ENCODE results near the gene FOXL3. TPM values are rescaled to one million over a fixed set of nuclear protein-coding genes. Genes with fewer than 3 reads are reported as not detected.

FOXL3 gene
- total RNA-seq, 1 donor from 2014 or later, result not detected

- TF ChIP-seq CTCF (IDR thresholded peaks at IDR 0.05), result no peak
- Mint-ChIP-seq H3K4me1 (ENCODE audit: low read depth) (no peaks in the 10 kb centered on the region), H3K27ac (ENCODE audit: unreplicated experiment) (no peak overlapping the region), H3K36me3 (ENCODE audit: low read depth) (peaks cover 12% of the 10 kb centered on the region), H3K4me3 (ENCODE audit: unreplicated experiment) (no peak overlapping the region), H3K9me3 (ENCODE audit: low read depth) (no peaks in the 10 kb centered on the region), H3K27me3 (ENCODE audit: low read depth) (no peaks in the 10 kb centered on the region)
- no peak for DNase-seq (ENCODE audit: low spot score)
These were observed 40.0 kb upstream of the FOXL3 start for GRCh38 chr7:249989-250388.

- Mint-ChIP-seq H3K36me3 (ENCODE audit: low read depth) (peaks cover 12% of the 10 kb centered on the region), H3K27me3 (ENCODE audit: low read depth) (no peaks in the 10 kb centered on the region), H3K9me3 (ENCODE audit: low read depth) (no peaks in the 10 kb centered on the region), H3K27ac (ENCODE audit: unreplicated experiment) (no peak overlapping the region), H3K4me1 (ENCODE audit: low read depth) (no peaks in the 10 kb centered on the region), H3K4me3 (ENCODE audit: unreplicated experiment) (no peak overlapping the region)
- no peak for TF ChIP-seq CTCF (IDR thresholded peaks at IDR 0.05)
- DNase-seq (ENCODE audit: low spot score), result no peak
These were observed 39.4 kb upstream of the FOXL3 start for GRCh38 chr7:250523-250922.

- TF ChIP-seq CTCF (IDR thresholded peaks at IDR 0.05), result no peak
- H3K27ac Mint-ChIP-seq (ENCODE audit: unreplicated experiment), result no peak overlapping the region
- H3K4me3 Mint-ChIP-seq (ENCODE audit: unreplicated experiment), result no peak overlapping the region
- no peaks in the 10 kb centered on the region for H3K4me1 Mint-ChIP-seq (ENCODE audit: low read depth)
- peaks cover 12% of the 10 kb centered on the region for H3K36me3 Mint-ChIP-seq (ENCODE audit: low read depth)
- no peak for DNase-seq (ENCODE audit: low spot score)
- H3K9me3 Mint-ChIP-seq (ENCODE audit: low read depth), result no peaks in the 10 kb centered on the region
- H3K27me3 Mint-ChIP-seq (ENCODE audit: low read depth), result no peaks in the 10 kb centered on the region
These were observed 39.0 kb upstream of the FOXL3 start for GRCh38 chr7:251005-251404.

GRCh38 chr7:251446-252175, 38.4 kb upstream of the FOXL3 start:
- Mint-ChIP-seq H3K4me1 (ENCODE audit: low read depth) (no peaks in the 10 kb centered on the region), H3K9me3 (ENCODE audit: low read depth) (no peaks in the 10 kb centered on the region), H3K27me3 (ENCODE audit: low read depth) (no peaks in the 10 kb centered on the region), H3K4me3 (ENCODE audit: unreplicated experiment) (no peak overlapping the region), H3K36me3 (ENCODE audit: low read depth) (peaks cover 11% of the 10 kb centered on the region), H3K27ac (ENCODE audit: unreplicated experiment) (no peak overlapping the region)
- DNase-seq (ENCODE audit: low spot score), result no peak
- no peak for TF ChIP-seq CTCF (IDR thresholded peaks at IDR 0.05)

GRCh38 chr7:252216-252965, 37.6 kb upstream of the FOXL3 start:
- Mint-ChIP-seq H3K36me3 (ENCODE audit: low read depth) (peaks cover 13% of the 10 kb centered on the region), H3K4me1 (ENCODE audit: low read depth) (no peaks in the 10 kb centered on the region), H3K27me3 (ENCODE audit: low read depth) (no peaks in the 10 kb centered on the region), H3K4me3 (ENCODE audit: unreplicated experiment) (no peak overlapping the region), H3K27ac (ENCODE audit: unreplicated experiment) (no peak overlapping the region), H3K9me3 (ENCODE audit: low read depth) (no peaks in the 10 kb centered on the region)
- TF ChIP-seq CTCF (IDR thresholded peaks at IDR 0.05), result no peak
- DNase-seq (ENCODE audit: low spot score), result no peak

All from chondrocyte (in vitro differentiated cells).